Erythroblast (primary cell): ENCODE data around the gene SERPINA12.
"Not testable (repeated sequence)": the region's sequence is repeated elsewhere in the genome, so short reads cannot be mapped to it uniquely, and the experiment has no call there.

Source experiments
- DNase-seq, 2 experiments: peaks; one replicate each; lab custom pipeline; 2025; lab: John Stamatoyannopoulos, UW
- GATA1 ChIP-seq: IDR thresholded peaks from 2 replicates; pipeline ENCODE4 v1.6.1; 2011; ENCODE audit warnings: low read depth, mild to moderate bottlenecking, control low read depth, low read length, moderate library complexity
- POLR2A ChIP-seq: IDR thresholded peaks from 2 replicates; pipeline ENCODE4 v1.6.1; 2011; ENCODE audit warnings: mild to moderate bottlenecking, low read length

Gene SERPINA12

GRCh38 chr14:94517641-94518257 is 8.5 kb upstream of the SERPINA12 start:
- no peak for DNase-seq
- TF ChIP-seq POLR2A (no peak), GATA1 (no peak)

- no peak for DNase-seq
These were observed 8.0 kb upstream of the SERPINA12 start for GRCh38 chr14:94517248-94517640.

GRCh38 chr14:94515856-94516255 is 6.6 kb upstream of the SERPINA12 start:
- DNase-seq, result no peak
- TF ChIP-seq GATA1 (no peak), POLR2A (no peak)

More at GRCh38 chr14:94517248-94517640, 8.0 kb upstream of the SERPINA12 start:
- TF ChIP-seq GATA1 (no peak), POLR2A (no peak)

GRCh38 chr14:94515426-94515825 is 6.2 kb upstream of the SERPINA12 start:
- TF ChIP-seq POLR2A (no peak), GATA1 (no peak)
- DNase-seq, result no peak

- TF ChIP-seq GATA1 (no peak), POLR2A (no peak)
- DNase-seq, result no peak
These were observed 5.1 kb upstream of the SERPINA12 start for GRCh38 chr14:94514351-94514750.

GRCh38 chr14:94510481-94510880 is 1.2 kb upstream of the SERPINA12 start:
- DNase-seq, result not testable (repeated sequence)

GRCh38 chr14:94505641-94506040 is 3.6 kb downstream of the SERPINA12 start:
- TF ChIP-seq POLR2A, result no peak
- no peak for TF ChIP-seq GATA1

GRCh38 chr14:94505206-94505605 is 4.1 kb downstream of the SERPINA12 start:
- no peak for DNase-seq
- TF ChIP-seq POLR2A, result no peak
- TF ChIP-seq GATA1, result no peak

More at GRCh38 chr14:94505641-94506040, 3.6 kb downstream of the SERPINA12 start:
- DNase-seq, result no peak

GRCh38 chr14:94501588-94502516 is 7.4 kb downstream of the SERPINA12 start:
- TF ChIP-seq POLR2A (no peak), GATA1 (no peak)

GRCh38 chr14:94500264-94500663 is 9.0 kb downstream of the SERPINA12 start:
- DNase-seq, result no peak
- TF ChIP-seq GATA1 (no peak), POLR2A (no peak)

More at GRCh38 chr14:94501588-94502516, 7.4 kb downstream of the SERPINA12 start:
- DNase-seq, result no peak

- DNase-seq, result no peak
- TF ChIP-seq POLR2A, result no peak
- no peak for TF ChIP-seq GATA1
These were observed 9.6 kb downstream of the SERPINA12 start for GRCh38 chr14:94499673-94500072.

GRCh38 chr14:94498215-94498614 is 11.1 kb downstream of the SERPINA12 start:
- TF ChIP-seq POLR2A (no peak), GATA1 (no peak)

GRCh38 chr14:94494085-94494484 is 15.2 kb downstream of the SERPINA12 start:
- no peak for DNase-seq
- TF ChIP-seq GATA1, result no peak
- no peak for TF ChIP-seq POLR2A

More at GRCh38 chr14:94498215-94498614, 11.1 kb downstream of the SERPINA12 start:
- no peak for DNase-seq

GRCh38 chr14:94491511-94491910 is 17.8 kb downstream of the SERPINA12 start:
- TF ChIP-seq POLR2A (no peak), GATA1 (no peak)
- DNase-seq, result no peak
